Measurements from ENCODE around the gene NHSL2. TPM values are rescaled to one million over a fixed set of nuclear protein-coding genes. Genes with fewer than 3 reads are reported as not detected.
A peak's percentile ranks its signal among the peaks of the same experiment; 100 is the strongest.
"Not testable (repeated sequence)": the region's sequence is repeated elsewhere in the genome, so short reads cannot be mapped to it uniquely, and the experiment has no call there.

NHSL2 gene
- total RNA-seq, 1 donor from 2014 or later: 38.0 TPM

- DNase-seq (ENCODE audit: low spot score); ATAC-seq; intact Hi-C loops (cut with DNase I): not testable (repeated sequence)
Observed at GRCh38 chrX:71964184-71964583, 53.5 kb downstream of the NHSL2 start.

DNA sequence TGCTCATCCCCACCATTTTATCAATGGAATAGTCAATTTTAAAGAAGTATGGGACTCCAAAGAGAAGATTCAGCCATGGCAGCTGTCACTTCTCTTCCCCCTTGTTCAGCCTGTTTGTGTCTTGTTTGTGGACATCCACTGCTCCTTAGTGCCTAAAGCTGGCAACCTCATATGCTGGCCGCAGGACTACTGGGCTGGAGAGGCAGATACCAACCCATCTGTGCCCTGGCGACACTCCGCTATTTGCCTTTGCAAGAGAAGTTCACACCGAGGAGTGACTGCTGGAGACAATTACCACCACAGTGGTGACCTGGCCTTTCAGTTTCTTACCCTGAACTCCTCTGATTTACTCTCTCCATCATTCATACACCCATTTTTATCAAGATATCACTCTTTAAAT is 64.3 kb downstream of the NHSL2 start:
- ATAC-seq (no peak), DNase-seq (ENCODE audit: low spot score) (no peak)
- intact Hi-C loops (cut with DNase I): no loop called here

DNA sequence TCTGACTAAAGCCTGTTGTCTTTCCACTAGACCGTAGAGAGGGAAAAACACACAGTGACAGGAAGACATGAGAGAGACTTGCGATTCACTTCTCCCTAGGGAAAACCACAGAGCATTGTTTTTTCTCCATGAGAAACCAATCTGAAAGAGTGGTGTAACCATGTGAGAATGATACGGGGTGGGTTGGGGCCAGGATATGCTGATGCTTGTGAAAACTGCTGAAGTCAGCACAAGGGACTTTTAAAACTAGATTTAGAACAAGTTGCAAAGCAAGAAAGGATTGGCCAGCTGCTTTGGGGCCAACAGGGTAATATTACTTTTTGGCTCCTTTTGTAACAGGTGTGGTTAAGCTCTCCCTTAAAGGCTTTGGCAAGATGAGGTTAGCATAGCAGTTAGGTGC is 66.1 kb downstream of the NHSL2 start:
- DNase-seq (ENCODE audit: low spot score) (no peak), ATAC-seq (peak; percentile 57)
- intact Hi-C loops (cut with DNase I): no loop called here

DNA sequence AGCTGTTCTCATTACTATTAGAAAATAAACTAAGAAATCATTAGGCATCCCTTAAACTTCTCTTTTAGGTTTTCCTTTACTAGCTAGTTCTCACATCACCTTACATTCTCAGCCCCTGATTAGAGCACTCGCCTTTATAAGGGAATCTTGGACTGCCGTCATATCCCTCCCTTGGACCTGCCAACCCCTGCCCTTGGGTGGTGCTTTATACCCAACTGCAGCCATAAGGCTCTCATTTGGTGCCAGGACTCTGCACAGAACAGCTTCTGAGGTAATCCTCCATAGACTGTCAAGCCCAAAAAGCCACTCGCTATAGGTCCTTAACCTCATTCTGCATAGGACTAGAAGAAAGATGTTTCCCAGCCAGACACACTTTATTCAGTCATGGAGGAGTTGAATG is 67.5 kb downstream of the NHSL2 start:
- DNase-seq (ENCODE audit: low spot score) (no peak), ATAC-seq (no peak)
- intact Hi-C loops (cut with DNase I): no loop called here

GRCh38 chrX:71989768-71990426 is 79.3 kb downstream of the NHSL2 start:
- ATAC-seq (peak; percentile 63), DNase-seq (ENCODE audit: low spot score) (peak; percentile 68)
- intact Hi-C loops (cut with DNase I): no loop called here

- ATAC-seq: peak; percentile 47
- intact Hi-C loops (cut with DNase I): no loop called here
- no peak for DNase-seq (ENCODE audit: low spot score)
Observed at GRCh38 chrX:71990518-71990917, 79.9 kb downstream of the NHSL2 start.

GRCh38 chrX:71991164-71991563 is 80.5 kb downstream of the NHSL2 start:
- intact Hi-C loops (cut with DNase I): no loop called here
- no peak for DNase-seq (ENCODE audit: low spot score)
- ATAC-seq: no peak

GRCh38 chrX:71992711-71993110 is 82.1 kb downstream of the NHSL2 start:
- intact Hi-C loops (cut with DNase I): no loop called here
- no peak for ATAC-seq
- DNase-seq (ENCODE audit: low spot score): no peak

DNA sequence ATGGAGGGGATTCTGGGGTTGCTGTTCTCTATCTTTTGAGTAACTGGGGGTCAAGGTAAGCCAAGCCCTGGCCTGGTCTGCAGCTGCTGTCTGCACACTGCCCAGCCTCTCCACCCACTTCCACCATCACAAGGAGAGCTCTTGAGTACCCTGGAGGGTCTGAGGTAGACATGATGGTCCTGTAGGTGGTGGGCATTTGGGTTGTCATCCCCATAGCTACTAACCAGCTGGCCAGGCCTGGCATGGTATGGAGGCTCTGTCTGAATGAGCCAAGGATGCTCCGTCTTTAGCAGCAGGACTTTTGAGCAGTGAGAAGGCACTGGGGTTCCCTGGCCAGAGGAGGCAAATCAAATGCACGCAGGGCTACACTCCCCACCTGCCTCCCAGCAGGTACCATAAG is 82.7 kb downstream of the NHSL2 start:
- DNase-seq (ENCODE audit: low spot score) (no peak), ATAC-seq (no peak)
- intact Hi-C loops (cut with DNase I): no loop called here

- intact Hi-C loops (cut with DNase I): no loop called here
- DNase-seq (ENCODE audit: low spot score): no peak
- no peak for ATAC-seq
Observed at GRCh38 chrX:71994601-71995000, 84.0 kb downstream of the NHSL2 start.

- intact Hi-C loops (cut with DNase I): no loop called here
- DNase-seq (ENCODE audit: low spot score): no peak
- ATAC-seq: no peak
Observed at GRCh38 chrX:71995122-71995521, 84.5 kb downstream of the NHSL2 start.

GRCh38 chrX:71996136-71996535 is 85.5 kb downstream of the NHSL2 start:
- intact Hi-C loops (cut with DNase I): no loop called here
- DNase-seq (ENCODE audit: low spot score) (no peak), ATAC-seq (no peak)

- intact Hi-C loops (cut with DNase I): no loop called here
- ATAC-seq: peak; percentile 97
- peak; percentile 78 for DNase-seq (ENCODE audit: low spot score)
Observed at GRCh38 chrX:71996826-71997225, 86.2 kb downstream of the NHSL2 start.

DNA sequence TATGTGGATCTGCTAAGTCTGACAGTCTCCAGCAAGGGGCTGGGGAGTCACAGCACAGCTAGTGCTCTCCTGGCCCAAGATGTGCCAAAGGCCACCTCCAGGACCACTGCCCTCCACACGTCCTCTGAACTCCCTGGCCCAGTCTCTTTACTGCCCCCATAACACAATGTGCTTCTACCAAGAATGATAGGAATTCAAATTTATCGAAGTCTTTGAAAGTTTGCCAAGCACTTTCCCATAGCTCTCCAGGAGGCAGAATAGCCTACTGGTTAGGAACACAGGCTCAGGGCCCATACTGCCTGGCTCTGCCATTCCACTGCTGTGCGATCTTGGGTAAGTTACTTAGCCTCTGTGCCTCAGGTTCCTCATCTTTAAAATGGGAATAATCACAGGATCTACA is 86.7 kb downstream of the NHSL2 start:
- no peak for ATAC-seq
- no peak for DNase-seq (ENCODE audit: low spot score)
- intact Hi-C loops (cut with DNase I): no loop called here

GRCh38 chrX:71998836-71999509 is 88.3 kb downstream of the NHSL2 start:
- no peak for ATAC-seq
- intact Hi-C loops (cut with DNase I): no loop called here
- DNase-seq (ENCODE audit: low spot score): no peak

- no peak for DNase-seq (ENCODE audit: low spot score)
- intact Hi-C loops (cut with DNase I): no loop called here
- ATAC-seq: no peak
Observed at GRCh38 chrX:71999535-71999934, 88.9 kb downstream of the NHSL2 start.

DNA sequence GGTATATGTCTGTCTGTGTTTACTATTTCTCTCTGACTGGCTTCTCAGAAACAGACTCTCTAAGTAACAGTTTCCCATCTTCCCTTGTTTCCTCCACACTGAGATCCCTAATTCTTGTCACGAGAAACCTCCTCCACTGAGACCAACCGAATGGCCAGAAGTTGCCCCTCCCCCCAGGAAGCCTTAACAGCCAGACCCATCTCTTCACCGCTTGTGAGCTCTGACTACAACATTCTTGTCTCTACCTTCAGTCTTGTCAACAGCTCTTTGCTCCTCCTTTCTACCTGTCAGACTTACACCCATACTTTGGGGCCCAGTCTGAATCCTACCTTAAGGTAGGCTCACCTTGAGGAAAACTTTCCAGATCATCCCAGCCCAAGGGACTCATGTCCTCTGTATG is 90.8 kb downstream of the NHSL2 start:
- intact Hi-C loops (cut with DNase I): no loop called here
- no peak for ATAC-seq

GRCh38 chrX:72001906-72002305 is 91.3 kb downstream of the NHSL2 start:
- no peak for DNase-seq (ENCODE audit: low spot score)
- intact Hi-C loops (cut with DNase I): no loop called here
- no peak for ATAC-seq

More for the DNA sequence above, 90.8 kb downstream of the NHSL2 start:
- no peak for DNase-seq (ENCODE audit: low spot score)

- intact Hi-C loops (cut with DNase I): no loop called here
- DNase-seq (ENCODE audit: low spot score): no peak
- no peak for ATAC-seq
Observed at GRCh38 chrX:72002875-72003274, 92.2 kb downstream of the NHSL2 start.

DNA sequence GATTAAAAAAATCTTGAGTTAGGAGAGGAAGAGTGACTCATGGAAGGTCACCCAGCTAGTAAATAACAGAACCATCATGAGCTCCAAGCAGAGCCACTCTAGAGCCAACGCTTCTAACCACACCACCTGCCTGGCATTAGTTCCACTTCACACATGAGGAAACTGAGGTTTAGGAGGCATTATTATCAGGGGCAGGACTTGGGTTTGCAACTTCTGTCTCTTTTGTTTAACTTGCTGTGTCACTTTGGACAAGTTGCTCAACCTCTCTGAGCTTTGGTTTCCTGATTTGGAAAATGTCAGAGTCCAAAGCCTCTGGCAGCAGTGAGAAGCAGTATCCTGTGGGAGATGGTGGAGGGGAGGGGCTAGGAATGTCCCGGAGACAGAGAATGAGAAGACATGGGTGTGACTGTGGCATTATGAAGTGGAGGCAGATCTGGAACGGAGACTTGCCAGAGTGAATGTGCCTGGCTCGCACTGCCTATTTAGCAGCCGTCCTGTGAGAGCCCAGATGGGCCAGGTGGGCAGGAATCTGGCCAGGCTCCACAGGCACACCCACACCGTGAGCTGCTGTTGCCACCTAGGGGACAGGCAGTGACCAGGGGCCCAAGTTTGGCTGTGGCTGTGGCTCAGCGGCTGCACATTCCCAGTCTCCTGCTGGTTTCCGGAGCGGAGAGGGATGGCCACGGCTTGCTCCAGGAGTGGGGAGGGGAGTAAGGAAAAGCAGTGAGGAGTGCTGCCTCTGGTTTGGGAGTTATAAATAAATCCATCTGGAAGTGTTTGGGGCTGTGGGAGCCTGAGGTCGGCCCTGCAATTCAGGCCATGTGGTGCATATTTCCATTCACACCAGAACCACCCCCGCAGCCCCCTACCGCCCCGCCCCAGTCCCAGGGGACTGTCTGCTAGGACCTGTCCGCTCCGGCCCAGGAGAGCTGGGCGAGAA is 93.4 kb downstream of the NHSL2 start:
- ATAC-seq (peak; percentile 84), DNase-seq (ENCODE audit: low spot score) (peak; percentile 72)
- intact Hi-C loops (cut with DNase I): no loop called here

All from sciatic nerve (tissue), 2 donors.